Panc1 (cell line): ENCODE data around the gene SLIT3.

ENCODE experiments used
- CTCF ChIP-seq: fragments of 450-650 bp; IDR thresholded peaks from 2 replicates; pipeline ENCODE4 v1.5.1; 2017; ENCODE audit warnings: mild to moderate bottlenecking
- POLR2AphosphoS5 ChIP-seq: IDR thresholded peaks from 2 replicates; pipeline ENCODE4 v1.6.1; 2012; ENCODE audit warnings: mild to moderate bottlenecking, low read depth, low read length, moderate library complexity
- REST ChIP-seq, 2 experiments: IDR thresholded peaks; 2 replicates each; pipeline ENCODE4 v1.6.1; 2011 to 2012; ENCODE audit warnings: low read depth in 2 of 2, control low read depth in 1 of 2, low read length in 1 of 2, mild to moderate bottlenecking in 1 of 2, moderate library complexity in 1 of 2; ENCODE audit not compliant: insufficient read depth in 1 of 2
- SIN3A ChIP-seq: IDR thresholded peaks from 2 replicates; pipeline ENCODE4 v1.6.1; 2012; ENCODE audit warnings: low read depth, mild to moderate bottlenecking, low read length, moderate library complexity, borderline replicate concordance; ENCODE audit not compliant: insufficient read depth

- TF ChIP-seq CTCF: no peak
- no peak for TF ChIP-seq POLR2AphosphoS5
- TF ChIP-seq REST (IDR thresholded peaks at IDR 0.05; ENCODE audit: insufficient read depth in 1 of 2, low read depth in 2 of 2, low read length in 1 of 2): no peak
- TF ChIP-seq SIN3A: no peak
Measured at GRCh38 chr5:168777651-168778050, 523.3 kb downstream of the SLIT3 start.
